ENCODE data around the gene NUMBL.

The NUMBL gene

GRCh38 chr19:40702337-40703012 lies 12.0 kb upstream of the NUMBL start:
- H3K27ac ChIP-seq (ENCODE audit: low read depth, low read length), result no peak overlapping the region
- no peaks in the 10 kb centered on the region for H3K36me3 ChIP-seq (ENCODE audit: insufficient read depth, low read length)

GRCh38 chr19:40701758-40702157 lies 11.3 kb upstream of the NUMBL start:
- no peak overlapping the region for H3K27ac ChIP-seq (ENCODE audit: low read depth, low read length)
- no peaks in the 10 kb centered on the region for H3K27me3 ChIP-seq (ENCODE audit: insufficient read depth, low read length)
- H3K36me3 ChIP-seq (ENCODE audit: insufficient read depth, low read length), result no peaks in the 10 kb centered on the region
- H3K4me1 ChIP-seq (ENCODE audit: control insufficient read depth, insufficient read depth, low read length, unreplicated experiment), result no peaks in the 10 kb centered on the region
- no peak overlapping the region for H2AFZ ChIP-seq (ENCODE audit: low read length, unreplicated experiment)
- H3K79me2 ChIP-seq (ENCODE audit: control insufficient read depth, insufficient read depth, low read length, unreplicated experiment), result no peaks in the 10 kb centered on the region
- no peak overlapping the region for H3K4me3 ChIP-seq (ENCODE audit: low read depth, low read length)

More at GRCh38 chr19:40702337-40703012, 12.0 kb upstream of the NUMBL start:
- Histone ChIP-seq H3K4me1 (ENCODE audit: control insufficient read depth, insufficient read depth, low read length, unreplicated experiment) (no peaks in the 10 kb centered on the region), H3K79me2 (ENCODE audit: control insufficient read depth, insufficient read depth, low read length, unreplicated experiment) (no peaks in the 10 kb centered on the region), H3K27me3 (ENCODE audit: insufficient read depth, low read length) (no peaks in the 10 kb centered on the region), H2AFZ (ENCODE audit: low read length, unreplicated experiment) (no peak overlapping the region), H3K4me3 (ENCODE audit: low read depth, low read length) (no peak overlapping the region)

GRCh38 chr19:40700083-40700482 lies 9.6 kb upstream of the NUMBL start:
- Histone ChIP-seq H3K27me3 (ENCODE audit: insufficient read depth, low read length) (no peaks in the 10 kb centered on the region), H2AFZ (ENCODE audit: low read length, unreplicated experiment) (no peak overlapping the region), H3K27ac (ENCODE audit: low read depth, low read length) (no peak overlapping the region), H3K4me3 (ENCODE audit: low read depth, low read length) (no peak overlapping the region), H3K79me2 (ENCODE audit: control insufficient read depth, insufficient read depth, low read length, unreplicated experiment) (no peaks in the 10 kb centered on the region), H3K4me1 (ENCODE audit: control insufficient read depth, insufficient read depth, low read length, unreplicated experiment) (no peaks in the 10 kb centered on the region), H3K36me3 (ENCODE audit: insufficient read depth, low read length) (no peaks in the 10 kb centered on the region)

GRCh38 chr19:40697007-40697406 lies 6.6 kb upstream of the NUMBL start:
- Histone ChIP-seq H3K27me3 (ENCODE audit: insufficient read depth, low read length) (no peaks in the 10 kb centered on the region), H2AFZ (ENCODE audit: low read length, unreplicated experiment) (no peak overlapping the region), H3K4me1 (ENCODE audit: control insufficient read depth, insufficient read depth, low read length, unreplicated experiment) (no peaks in the 10 kb centered on the region), H3K79me2 (ENCODE audit: control insufficient read depth, insufficient read depth, low read length, unreplicated experiment) (no peaks in the 10 kb centered on the region), H3K27ac (ENCODE audit: low read depth, low read length) (no peak overlapping the region), H3K4me3 (ENCODE audit: low read depth, low read length) (no peak overlapping the region), H3K36me3 (ENCODE audit: insufficient read depth, low read length) (no peaks in the 10 kb centered on the region)

- Histone ChIP-seq H3K36me3 (ENCODE audit: insufficient read depth, low read length) (no peaks in the 10 kb centered on the region), H3K27me3 (ENCODE audit: insufficient read depth, low read length) (no peaks in the 10 kb centered on the region), H3K4me1 (ENCODE audit: control insufficient read depth, insufficient read depth, low read length, unreplicated experiment) (peaks cover 5% of the 10 kb centered on the region), H3K27ac (ENCODE audit: low read depth, low read length) (no peak overlapping the region), H3K4me3 (ENCODE audit: low read depth, low read length) (no peak overlapping the region), H2AFZ (ENCODE audit: low read length, unreplicated experiment) (no peak overlapping the region), H3K79me2 (ENCODE audit: control insufficient read depth, insufficient read depth, low read length, unreplicated experiment) (no peaks in the 10 kb centered on the region)
Observed at GRCh38 chr19:40695881-40696280, 5.4 kb upstream of the NUMBL start.

GRCh38 chr19:40693896-40694295 lies 3.4 kb upstream of the NUMBL start:
- Histone ChIP-seq H2AFZ (ENCODE audit: low read length, unreplicated experiment) (no peak overlapping the region), H3K79me2 (ENCODE audit: control insufficient read depth, insufficient read depth, low read length, unreplicated experiment) (peaks cover 15% of the 10 kb centered on the region), H3K27ac (ENCODE audit: low read depth, low read length) (no peak overlapping the region), H3K4me3 (ENCODE audit: low read depth, low read length) (no peak overlapping the region), H3K4me1 (ENCODE audit: control insufficient read depth, insufficient read depth, low read length, unreplicated experiment) (peaks cover 9% of the 10 kb centered on the region), H3K36me3 (ENCODE audit: insufficient read depth, low read length) (no peaks in the 10 kb centered on the region), H3K27me3 (ENCODE audit: insufficient read depth, low read length) (no peaks in the 10 kb centered on the region)

GRCh38 chr19:40693150-40693788 lies 2.8 kb upstream of the NUMBL start:
- no peak overlapping the region for H2AFZ ChIP-seq (ENCODE audit: low read length, unreplicated experiment)
- H3K27me3 ChIP-seq (ENCODE audit: insufficient read depth, low read length), result no peaks in the 10 kb centered on the region
- no peak overlapping the region for H3K27ac ChIP-seq (ENCODE audit: low read depth, low read length)
- H3K4me3 ChIP-seq (ENCODE audit: low read depth, low read length), result no peak overlapping the region
- no peaks in the 10 kb centered on the region for H3K36me3 ChIP-seq (ENCODE audit: insufficient read depth, low read length)
- H3K4me1 ChIP-seq (ENCODE audit: control insufficient read depth, insufficient read depth, low read length, unreplicated experiment), result peaks cover 13% of the 10 kb centered on the region
- peaks cover 21% of the 10 kb centered on the region for H3K79me2 ChIP-seq (ENCODE audit: control insufficient read depth, insufficient read depth, low read length, unreplicated experiment)

GRCh38 chr19:40692212-40692551 lies 1.7 kb upstream of the NUMBL start:
- Histone ChIP-seq H3K27ac (ENCODE audit: low read depth, low read length) (no peak overlapping the region), H3K4me1 (ENCODE audit: control insufficient read depth, insufficient read depth, low read length, unreplicated experiment) (peaks cover 23% of the 10 kb centered on the region), H3K27me3 (ENCODE audit: insufficient read depth, low read length) (no peaks in the 10 kb centered on the region), H2AFZ (ENCODE audit: low read length, unreplicated experiment) (no peak overlapping the region), H3K79me2 (ENCODE audit: control insufficient read depth, insufficient read depth, low read length, unreplicated experiment) (peaks cover 28% of the 10 kb centered on the region), H3K4me3 (ENCODE audit: low read depth, low read length) (no peak overlapping the region), H3K36me3 (ENCODE audit: insufficient read depth, low read length) (0 out of 2 replicates have a peak, but pooled peaks cover under 1% of the 10 kb centered on the region)

- H3K4me3 ChIP-seq (ENCODE audit: low read depth, low read length), result no peak overlapping the region
- 0 out of 2 replicates have a peak overlapping the region, but pooled peaks have one; percentile 86 for H3K27ac ChIP-seq (ENCODE audit: low read depth, low read length)
- peaks cover 5% of the 10 kb centered on the region; the same call in 1 of the 2 replicates for H3K36me3 ChIP-seq (ENCODE audit: insufficient read depth, low read length)
- peaks cover 24% of the 10 kb centered on the region for H3K4me1 ChIP-seq (ENCODE audit: control insufficient read depth, insufficient read depth, low read length, unreplicated experiment)
- H2AFZ ChIP-seq (ENCODE audit: low read length, unreplicated experiment), result no peak overlapping the region
- H3K27me3 ChIP-seq (ENCODE audit: insufficient read depth, low read length), result no peaks in the 10 kb centered on the region
- H3K79me2 ChIP-seq (ENCODE audit: control insufficient read depth, insufficient read depth, low read length, unreplicated experiment), result peaks cover 28% of the 10 kb centered on the region
Observed at GRCh38 chr19:40691421-40692211, 1.2 kb upstream of the NUMBL start.

GRCh38 chr19:40690693-40691420 lies 406 bp upstream of the NUMBL start:
- Histone ChIP-seq H3K27me3 (ENCODE audit: insufficient read depth, low read length) (no peaks in the 10 kb centered on the region), H2AFZ (ENCODE audit: low read length, unreplicated experiment) (peak overlapping the region; percentile 78), H3K4me3 (ENCODE audit: low read depth, low read length) (peak overlapping the region; percentile 92), H3K27ac (ENCODE audit: low read depth, low read length) (peak overlapping the region; percentile 86), H3K4me1 (ENCODE audit: control insufficient read depth, insufficient read depth, low read length, unreplicated experiment) (peaks cover 24% of the 10 kb centered on the region), H3K36me3 (ENCODE audit: insufficient read depth, low read length) (peaks cover 9% of the 10 kb centered on the region; the same call in 1 of the 2 replicates), H3K79me2 (ENCODE audit: control insufficient read depth, insufficient read depth, low read length, unreplicated experiment) (peaks cover 28% of the 10 kb centered on the region)
